Measurements from ENCODE around the gene GNS. TPM values are rescaled to one million over a fixed set of nuclear protein-coding genes. Genes with fewer than 3 reads are reported as not detected.

Gene GNS
- total RNA-seq, 2 donors from 2014 or later: 102 to 144 TPM

GRCh38 chr12:64683816-64684543 is 75.2 kb downstream of the GNS start:
- intact Hi-C loops (cut with DNase I): no loop called here
- DNase-seq (ENCODE audit: low spot score): no peak

- no peak for DNase-seq (ENCODE audit: low spot score)
- intact Hi-C loops (cut with DNase I): no loop called here
Measured at GRCh38 chr12:64682572-64683277, 76.5 kb downstream of the GNS start.

- no peak for DNase-seq (ENCODE audit: low spot score)
- intact Hi-C loops (cut with DNase I): no loop called here
Measured at GRCh38 chr12:64681200-64682052, 77.8 kb downstream of the GNS start.

- intact Hi-C loops (cut with DNase I): no loop called here
Measured at GRCh38 chr12:64680235-64680634, 79.0 kb downstream of the GNS start.

GRCh38 chr12:64679487-64680001 is 79.7 kb downstream of the GNS start:
- peak; percentile 92 for DNase-seq (ENCODE audit: low spot score)
- intact Hi-C loops (cut with DNase I): loop anchor here (5.0 to 10.0 kb wide), 2 partner anchors 65 to 67 kb away; partner anchors contain the start of gene RASSF3 (in 2 of the 2)

More at GRCh38 chr12:64680235-64680634, 79.0 kb downstream of the GNS start:
- no peak for DNase-seq (ENCODE audit: low spot score)

- intact Hi-C loops (cut with DNase I): loop anchor here (5.0 to 10.0 kb wide), 2 partner anchors 64 to 67 kb away; partner anchors contain the start of gene RASSF3 (in 2 of the 2)
- no peak for DNase-seq (ENCODE audit: low spot score)
Measured at GRCh38 chr12:64678835-64679234, 80.4 kb downstream of the GNS start.

GRCh38 chr12:64678248-64678647 is 81.0 kb downstream of the GNS start:
- no peak for DNase-seq (ENCODE audit: low spot score)
- intact Hi-C loops (cut with DNase I): loop anchor here (5.0 to 10.0 kb wide), 2 partner anchors 63 to 66 kb away; partner anchors contain the start of gene RASSF3 (in 2 of the 2)

- intact Hi-C loops (cut with DNase I): loop anchor here (5.0 to 10.0 kb wide), 2 partner anchors 61 to 63 kb away; partner anchors contain the start of gene RASSF3 (in 2 of the 2)
- no peak for DNase-seq (ENCODE audit: low spot score)
Measured at GRCh38 chr12:64675795-64676194, 83.4 kb downstream of the GNS start.

- intact Hi-C loops (cut with DNase I): loop anchor here in 1 of 2 donors (10.0 kb wide), 1 partner anchor 60 kb away; the partner anchor contains the start of gene RASSF3
- no peak for DNase-seq (ENCODE audit: low spot score)
Measured at GRCh38 chr12:64674367-64674922, 84.8 kb downstream of the GNS start.

- DNase-seq (ENCODE audit: low spot score): no peak
- intact Hi-C loops (cut with DNase I): loop anchor here in 1 of 2 donors (10.0 kb wide), 1 partner anchor 59 kb away; the partner anchor contains the start of gene RASSF3
Measured at GRCh38 chr12:64673490-64674169, 85.6 kb downstream of the GNS start.

- intact Hi-C loops (cut with DNase I): loop anchor here in 1 of 2 donors (10.0 kb wide), 1 partner anchor 58 kb away; the partner anchor contains the start of gene RASSF3
- no peak for DNase-seq (ENCODE audit: low spot score)
Measured at GRCh38 chr12:64672925-64673409, 86.2 kb downstream of the GNS start.

GRCh38 chr12:64671681-64672080 is 87.5 kb downstream of the GNS start:
- intact Hi-C loops (cut with DNase I): loop anchor here in 1 of 2 donors (10.0 kb wide), 1 partner anchor 57 kb away; the partner anchor contains the start of gene RASSF3

GRCh38 chr12:64670919-64671639 is 88.1 kb downstream of the GNS start:
- intact Hi-C loops (cut with DNase I): loop anchor here in 1 of 2 donors (10.0 kb wide), 1 partner anchor 56 kb away; the partner anchor contains the start of gene RASSF3
- no peak for DNase-seq (ENCODE audit: low spot score)

More at GRCh38 chr12:64671681-64672080, 87.5 kb downstream of the GNS start:
- no peak for DNase-seq (ENCODE audit: low spot score)

- intact Hi-C loops (cut with DNase I): loop anchor here in 1 of 2 donors (10.0 kb wide), 1 partner anchor 55 kb away; the partner anchor contains the start of gene RASSF3
Measured at GRCh38 chr12:64670019-64670418, 89.2 kb downstream of the GNS start.

GRCh38 chr12:64669270-64669842 is 89.8 kb downstream of the GNS start:
- no peak for DNase-seq (ENCODE audit: low spot score)
- intact Hi-C loops (cut with DNase I): no loop called here

More at GRCh38 chr12:64670019-64670418, 89.2 kb downstream of the GNS start:
- DNase-seq (ENCODE audit: low spot score): no peak

GRCh38 chr12:64667793-64668192 is 91.4 kb downstream of the GNS start:
- DNase-seq (ENCODE audit: low spot score): no peak
- intact Hi-C loops (cut with DNase I): no loop called here

All from posterior vena cava (tissue), 2 donors.